HUES6 (cell line): Measurements from ENCODE around the gene CCL17.

Source experiments
- H3K27ac ChIP-seq: 2 replicates; pipeline ENCODE4 v1.7.0; 2013; ENCODE audit warnings: low read depth, mild to moderate bottlenecking, low read length, inconsistent platforms
- H3K27me3 ChIP-seq: 2 replicates; pipeline ENCODE4 v1.6.1; 2013; ENCODE audit warnings: low read length; ENCODE audit not compliant: control insufficient read depth, insufficient read depth
- H3K36me3 ChIP-seq: 2 replicates; pipeline ENCODE4 v1.6.1; 2013; ENCODE audit warnings: low read length; ENCODE audit not compliant: control insufficient read depth, insufficient read depth
- H3K4me1 ChIP-seq: 2 replicates; pipeline ENCODE4 v1.6.1; 2013; ENCODE audit warnings: low read length; ENCODE audit not compliant: control insufficient read depth, insufficient read depth
- H3K4me3 ChIP-seq: 2 replicates; pipeline ENCODE4 v1.5.1; 2013; ENCODE audit warnings: low read depth, low read length
- H3K9ac ChIP-seq: one replicate; pipeline ENCODE4 v1.6.1; 2013; ENCODE audit warnings: mild to moderate bottlenecking, low read length
- H3K9me3 ChIP-seq: 2 replicates; pipeline ENCODE4 v1.6.1; 2013; ENCODE audit warnings: low read depth, low read length; ENCODE audit not compliant: control insufficient read depth, insufficient read depth

The CCL17 gene

DNA sequence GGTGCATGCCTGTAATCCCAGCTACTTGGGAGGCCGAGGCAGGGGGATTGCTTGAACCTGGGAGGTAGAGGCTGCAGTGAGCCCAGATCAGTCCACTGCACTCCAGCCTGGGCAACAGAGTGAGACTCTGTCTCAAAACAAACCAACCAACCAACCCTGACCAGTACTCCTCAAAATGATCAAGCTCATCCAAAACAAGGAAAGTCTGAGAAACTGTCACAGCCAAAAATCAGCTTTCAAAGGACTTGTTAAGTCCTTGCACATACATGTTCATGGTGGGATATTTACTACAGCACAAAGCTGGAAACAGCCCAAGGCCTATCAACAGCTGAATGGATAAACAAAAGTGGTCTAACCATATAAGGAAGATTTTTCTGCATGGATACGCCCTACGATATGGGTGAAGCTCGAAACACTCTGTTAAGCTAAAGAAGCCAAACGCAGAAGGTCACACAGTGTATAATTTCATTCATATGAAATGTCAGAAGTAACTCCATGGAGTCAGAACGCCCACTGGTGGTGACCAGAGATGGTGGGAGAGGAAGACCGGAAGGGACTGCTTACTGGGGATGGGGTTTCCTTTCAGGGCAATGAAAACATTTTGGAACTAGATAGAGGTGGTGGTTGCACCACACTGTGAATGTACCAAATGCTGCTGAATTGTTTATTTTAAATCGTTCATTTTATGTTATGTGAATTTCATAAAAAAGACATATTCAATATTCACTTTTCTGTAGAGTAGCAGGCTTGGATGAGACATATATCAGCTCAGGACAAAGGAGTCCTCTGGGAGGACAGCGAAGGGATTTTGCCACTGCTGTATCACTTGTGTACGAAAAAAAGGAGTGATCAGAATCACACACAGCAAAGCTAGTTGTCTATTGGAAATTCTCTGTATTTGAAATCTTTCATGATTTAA lies 17.7 kb downstream of the CCL17 start:
- H3K27me3 ChIP-seq, result no peaks in the 10 kb centered on the region
- H3K9ac ChIP-seq, result no peak overlapping the region
- H3K36me3 ChIP-seq, result peaks cover 3% of the 10 kb centered on the region
- H3K9me3 ChIP-seq, result no peaks in the 10 kb centered on the region
- no peak overlapping the region for H3K4me3 ChIP-seq
- peaks cover 17% of the 10 kb centered on the region for H3K4me1 ChIP-seq
- no peak overlapping the region for H3K27ac ChIP-seq

DNA sequence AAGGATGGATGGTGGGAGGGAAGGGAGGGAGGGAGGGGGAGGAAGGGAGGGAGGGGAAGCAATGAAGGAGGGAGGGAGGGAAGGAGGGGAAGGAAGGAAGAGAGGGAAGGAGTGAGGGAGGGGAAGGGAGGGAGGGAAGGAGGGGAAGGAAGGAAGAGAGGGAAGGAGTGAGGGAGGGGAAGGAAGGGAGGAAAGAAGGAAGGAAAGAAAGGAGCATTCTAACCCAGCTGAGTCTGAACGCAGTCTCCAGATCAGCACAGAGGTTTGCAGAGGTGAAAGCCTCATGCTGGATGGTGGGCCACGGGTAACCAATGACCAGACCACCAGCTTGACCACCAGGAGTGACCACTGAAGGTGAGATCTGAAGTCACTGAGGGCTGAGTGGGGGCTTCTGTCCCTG lies 18.6 kb downstream of the CCL17 start:
- no peak overlapping the region for H3K27ac ChIP-seq
- H3K27me3 ChIP-seq, result no peaks in the 10 kb centered on the region
- peaks cover 11% of the 10 kb centered on the region for H3K36me3 ChIP-seq
- no peaks in the 10 kb centered on the region for H3K9me3 ChIP-seq
- no peak overlapping the region for H3K9ac ChIP-seq
- no peak overlapping the region for H3K4me3 ChIP-seq
- peaks cover 11% of the 10 kb centered on the region; the same call in 1 of the 2 replicates for H3K4me1 ChIP-seq

DNA sequence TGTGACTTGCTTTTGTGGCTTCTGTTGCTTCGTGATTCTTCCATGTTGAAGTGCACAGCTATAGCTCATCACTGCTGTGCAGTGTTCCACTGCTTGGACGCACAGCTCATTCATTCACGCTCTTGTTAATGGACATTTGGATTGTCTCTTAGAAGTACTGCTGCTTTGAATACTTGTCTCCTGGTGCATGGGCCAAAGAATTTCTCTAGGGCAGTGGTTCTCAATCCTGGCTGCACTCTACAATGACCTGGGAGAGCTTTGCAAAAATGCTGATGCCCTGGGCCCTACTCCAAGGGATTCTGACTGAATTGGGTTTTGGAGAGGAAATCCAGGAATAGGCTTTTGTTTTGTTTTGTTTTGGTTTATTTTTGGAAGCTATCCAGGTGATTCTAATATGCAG lies 20.0 kb downstream of the CCL17 start:
- Histone ChIP-seq H3K27me3 (no peaks in the 10 kb centered on the region), H3K27ac (no peak overlapping the region), H3K9me3 (no peaks in the 10 kb centered on the region), H3K4me1 (peaks cover under 1% of the 10 kb centered on the region; the same call in 1 of the 2 replicates), H3K36me3 (peaks cover 23% of the 10 kb centered on the region), H3K9ac (no peak overlapping the region), H3K4me3 (no peak overlapping the region)

DNA sequence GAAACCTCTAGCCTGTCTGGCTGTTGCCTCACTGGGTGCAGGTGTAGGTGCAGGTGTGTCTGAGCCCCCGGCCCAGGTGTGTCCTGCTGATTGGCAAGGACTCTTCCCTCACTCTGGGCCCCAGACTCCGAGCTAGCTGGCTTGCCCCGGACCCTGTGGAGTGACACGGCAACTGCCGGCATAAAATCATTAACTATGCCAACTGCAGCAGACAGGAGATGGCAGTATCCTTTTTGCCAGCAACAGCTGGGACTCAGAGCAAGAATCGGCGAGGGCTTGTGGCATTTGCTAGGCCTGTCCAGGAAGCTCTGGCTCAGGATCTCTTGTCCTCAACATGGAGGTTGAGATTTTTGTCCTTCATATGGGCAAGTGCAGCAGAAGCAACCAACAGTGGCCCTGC lies 21.8 kb downstream of the CCL17 start:
- Histone ChIP-seq H3K4me1 (no peaks in the 10 kb centered on the region), H3K9me3 (no peaks in the 10 kb centered on the region), H3K4me3 (no peak overlapping the region), H3K27me3 (no peaks in the 10 kb centered on the region), H3K36me3 (peaks cover 40% of the 10 kb centered on the region), H3K9ac (no peak overlapping the region), H3K27ac (no peak overlapping the region)

DNA sequence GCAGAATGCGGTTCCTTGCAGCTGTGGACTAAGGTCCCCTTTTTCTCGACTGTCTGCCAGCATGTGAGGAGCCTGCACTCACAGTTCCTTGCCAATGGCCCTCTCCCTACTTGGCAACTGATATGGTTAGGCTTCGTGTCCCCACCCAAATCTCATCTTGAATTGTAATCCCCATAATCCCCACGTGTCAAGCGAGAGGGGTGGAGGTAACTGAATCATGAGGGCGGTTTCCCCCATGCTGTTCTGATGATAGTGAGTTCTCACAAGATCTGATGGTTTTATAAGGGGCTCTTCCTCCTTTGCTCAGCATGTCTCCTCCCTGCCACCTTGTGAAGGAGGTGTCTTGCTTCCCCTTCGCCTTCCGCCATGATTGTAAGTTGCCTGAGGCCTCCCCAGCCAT lies 22.7 kb downstream of the CCL17 start:
- H3K27ac ChIP-seq, result no peak overlapping the region
- no peaks in the 10 kb centered on the region for H3K9me3 ChIP-seq
- H3K36me3 ChIP-seq, result peaks cover 49% of the 10 kb centered on the region
- no peaks in the 10 kb centered on the region for H3K4me1 ChIP-seq
- no peak overlapping the region for H3K9ac ChIP-seq
- H3K27me3 ChIP-seq, result no peaks in the 10 kb centered on the region
- no peak overlapping the region for H3K4me3 ChIP-seq

DNA sequence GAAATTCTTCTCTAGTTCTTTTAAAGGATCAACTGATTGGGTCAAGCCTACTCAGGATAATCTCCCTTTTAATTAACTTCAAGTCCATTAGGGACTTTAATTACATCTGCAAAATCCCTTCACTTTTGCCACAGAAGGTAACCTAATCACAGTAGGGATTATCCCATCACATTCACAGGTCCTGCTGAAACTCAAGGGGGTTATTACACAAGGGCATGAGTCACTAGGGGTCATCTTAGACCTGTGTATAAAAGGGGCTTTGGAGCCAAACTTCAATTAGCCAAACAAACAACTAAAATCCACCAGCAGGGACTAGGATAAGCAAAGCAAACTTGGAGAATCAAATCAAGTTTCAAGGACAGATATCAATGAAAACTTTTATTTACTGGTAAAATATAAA lies 23.3 kb downstream of the CCL17 start:
- Histone ChIP-seq H3K36me3 (peaks cover 55% of the 10 kb centered on the region), H3K9ac (no peak overlapping the region), H3K27ac (no peak overlapping the region), H3K4me3 (no peak overlapping the region), H3K4me1 (no peaks in the 10 kb centered on the region), H3K9me3 (no peaks in the 10 kb centered on the region), H3K27me3 (no peaks in the 10 kb centered on the region)

DNA sequence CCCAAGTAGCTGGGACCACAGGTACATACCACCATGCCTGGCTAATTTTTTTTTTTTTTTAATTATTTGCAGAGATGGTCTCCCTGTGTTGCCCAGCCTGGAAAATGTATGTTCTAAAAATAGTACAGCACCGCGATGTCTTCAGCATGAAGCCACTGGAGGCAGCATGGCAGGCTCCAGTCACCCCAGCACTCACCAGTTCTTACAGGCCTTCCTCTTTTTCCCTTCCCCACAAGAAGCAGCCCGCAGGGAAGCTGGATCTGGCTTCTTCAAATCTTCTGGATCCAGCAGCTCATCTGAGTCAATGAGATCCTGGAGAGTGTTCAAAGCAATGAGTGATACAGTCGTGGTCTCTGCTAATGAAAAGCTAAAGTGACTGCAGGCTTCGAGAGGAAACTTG lies 26.4 kb downstream of the CCL17 start:
- H3K27me3 ChIP-seq, result no peaks in the 10 kb centered on the region
- no peaks in the 10 kb centered on the region for H3K4me1 ChIP-seq
- H3K4me3 ChIP-seq, result no peak overlapping the region
- H3K9me3 ChIP-seq, result no peaks in the 10 kb centered on the region
- H3K9ac ChIP-seq, result no peak overlapping the region
- no peak overlapping the region for H3K27ac ChIP-seq
- H3K36me3 ChIP-seq, result peaks cover 86% of the 10 kb centered on the region

DNA sequence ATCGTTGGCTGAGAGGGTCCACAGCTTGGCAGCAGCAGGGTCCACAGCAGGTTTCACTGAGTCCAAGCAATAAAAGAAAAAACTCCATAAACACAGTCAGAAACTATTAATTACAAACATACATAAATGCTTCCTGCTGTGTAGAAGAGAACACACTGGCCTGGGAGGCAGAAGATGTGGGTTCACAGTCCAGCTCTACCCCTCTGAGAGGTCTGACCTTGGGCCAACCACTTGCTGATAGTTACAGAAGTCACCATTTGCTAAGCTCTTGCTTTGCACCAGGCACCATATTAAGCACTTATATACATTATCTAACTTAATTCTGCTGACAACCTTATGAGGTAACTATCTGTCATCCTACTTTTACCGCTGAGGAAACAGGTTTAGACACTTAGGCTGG lies 27.9 kb downstream of the CCL17 start:
- H3K9me3 ChIP-seq, result no peaks in the 10 kb centered on the region
- peaks cover 93% of the 10 kb centered on the region for H3K36me3 ChIP-seq
- H3K27ac ChIP-seq, result no peak overlapping the region
- H3K4me3 ChIP-seq, result no peak overlapping the region
- H3K9ac ChIP-seq, result no peak overlapping the region
- H3K4me1 ChIP-seq, result no peaks in the 10 kb centered on the region
- no peaks in the 10 kb centered on the region for H3K27me3 ChIP-seq

DNA sequence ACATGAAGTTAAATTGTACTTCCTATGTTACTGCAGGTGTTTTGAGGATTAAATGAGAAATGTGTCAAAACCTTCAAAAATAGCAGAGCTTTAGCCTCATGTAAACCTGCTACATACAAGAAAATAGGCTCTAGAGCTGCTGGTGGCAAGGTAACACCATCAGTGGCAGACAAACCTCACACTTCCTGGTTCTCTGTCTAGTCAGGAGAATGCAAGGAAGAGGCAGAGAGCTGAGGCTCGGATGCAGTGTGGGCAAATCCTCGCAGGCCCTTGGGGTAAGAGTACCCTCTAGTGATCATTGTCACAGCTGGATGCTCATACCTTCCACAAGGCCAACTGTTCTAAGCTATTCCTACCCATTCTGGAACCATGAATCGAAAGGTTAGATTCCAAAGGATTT lies 28.4 kb downstream of the CCL17 start:
- no peak overlapping the region for H3K4me3 ChIP-seq
- H3K9me3 ChIP-seq, result no peaks in the 10 kb centered on the region
- H3K4me1 ChIP-seq, result no peaks in the 10 kb centered on the region
- no peak overlapping the region for H3K9ac ChIP-seq
- H3K27ac ChIP-seq, result no peak overlapping the region
- no peaks in the 10 kb centered on the region for H3K27me3 ChIP-seq
- H3K36me3 ChIP-seq, result peaks cover 91% of the 10 kb centered on the region

DNA sequence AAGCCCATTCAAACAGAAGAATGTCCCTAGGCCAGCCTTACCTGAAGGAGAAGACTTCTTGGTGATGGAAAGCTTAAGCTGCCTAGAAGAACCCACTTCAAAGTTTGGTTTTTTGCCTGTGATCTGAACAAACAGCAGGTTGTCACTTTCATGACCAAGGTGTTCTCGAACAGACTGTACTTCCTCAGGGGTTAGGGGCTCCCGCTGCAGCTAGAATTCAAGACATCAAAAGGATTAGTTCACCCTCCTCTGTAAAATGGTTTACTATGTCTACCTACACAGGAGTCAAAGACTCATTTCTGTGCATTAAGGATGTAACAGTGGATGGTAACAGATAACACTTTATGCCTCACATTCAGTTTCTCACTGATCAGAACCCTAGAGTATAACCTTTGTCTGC lies 29.4 kb downstream of the CCL17 start:
- Histone ChIP-seq H3K4me3 (no peak overlapping the region), H3K27ac (no peak overlapping the region), H3K27me3 (no peaks in the 10 kb centered on the region), H3K9me3 (no peaks in the 10 kb centered on the region), H3K9ac (no peak overlapping the region), H3K36me3 (peaks cover 92% of the 10 kb centered on the region), H3K4me1 (no peaks in the 10 kb centered on the region)

DNA sequence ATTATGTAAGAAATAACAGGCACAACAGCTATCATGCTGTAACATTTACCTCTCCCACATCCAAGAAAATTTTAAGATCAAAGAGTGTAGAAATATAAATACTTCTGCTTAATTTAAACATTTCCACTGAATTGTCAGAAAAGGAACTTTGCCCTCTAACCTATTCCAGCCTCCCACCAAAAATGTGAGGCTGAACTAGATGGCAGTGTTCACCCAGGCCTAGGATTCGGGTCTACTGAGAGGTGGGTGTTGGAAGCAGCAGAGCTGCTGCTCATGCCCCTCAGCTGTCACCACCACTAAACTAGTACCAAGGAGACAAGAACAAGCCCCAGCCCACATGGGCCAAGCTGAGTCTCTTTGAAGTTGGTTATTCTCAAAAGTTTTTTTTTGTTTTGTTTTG lies 31.3 kb downstream of the CCL17 start:
- Histone ChIP-seq H3K27ac (no peak overlapping the region), H3K36me3 (peaks cover 94% of the 10 kb centered on the region)

More for the DNA sequence above, 31.3 kb downstream of the CCL17 start:
- Histone ChIP-seq H3K27me3 (no peaks in the 10 kb centered on the region), H3K4me3 (no peak overlapping the region), H3K9ac (no peak overlapping the region), H3K9me3 (peaks cover 7% of the 10 kb centered on the region), H3K4me1 (no peaks in the 10 kb centered on the region)
